Spinal cord (tissue), 10 donors: ENCODE results near the gene AP1S1. TPM values are rescaled to one million over a fixed set of nuclear protein-coding genes. Genes with fewer than 3 reads are reported as not detected.

Source experiments
- DNase-seq, 6 donors: peaks; one replicate each; pipeline versions ENCODE4 v3.0.0 to v3.0.0-alpha.2; 2013 to 2015; ENCODE audit warnings: low spot score in 6 of 6, low read depth in 4 of 6
- H3K27ac ChIP-seq: one replicate; pipeline ENCODE4 v1.5.1; 2013; ENCODE audit warnings: low read depth, low read length, control low read depth
- H3K27me3 ChIP-seq: one replicate; pipeline ENCODE4 v1.6.1; 2013; ENCODE audit warnings: low read length; ENCODE audit not compliant: control insufficient read depth, insufficient read depth
- H3K36me3 ChIP-seq: one replicate; pipeline ENCODE4 v1.6.1; 2013; ENCODE audit warnings: low read length; ENCODE audit not compliant: control insufficient read depth, insufficient read depth
- H3K4me1 ChIP-seq: one replicate; pipeline ENCODE4 v1.6.1; 2013; ENCODE audit warnings: low read length; ENCODE audit not compliant: control insufficient read depth, insufficient read depth
- H3K4me3 ChIP-seq: one replicate; pipeline ENCODE4 v1.5.1; 2013; ENCODE audit warnings: low read depth, low read length, control low read depth
- H3K9me3 ChIP-seq: one replicate; pipeline ENCODE4 v1.6.1; 2013; ENCODE audit warnings: low read length; ENCODE audit not compliant: control insufficient read depth, insufficient read depth
- WGBS: methylation state at CpG from one replicate; pipeline ENCODE4 v1.1.5; 2013; ENCODE audit warnings: missing lambda C conversion rate; ENCODE audit not compliant: insufficient coverage; 5-methylcytosine and 5-hydroxymethylcytosine counted together
- polyA plus RNA-seq, 2 donors: library from polyadenylated mRNA; unstranded; fragments of 120-200 nt; gene quantifications; one replicate each; pipeline ENCODE4 v1.2.1, GENCODE V29; 2013; ENCODE audit not compliant: insufficient read length in 2 of 2
- total RNA-seq, 2 donors: library from RNA; depleted of rRNA in 1 of 2; stranded (reverse); fragments of 120-200 nt in 1 of 2; fragments of >200 nt in 1 of 2; gene quantifications; one replicate each; pipeline versions ENCODE4 v1.2.3 to v1.2.4, GENCODE V29; 2013 to 2014
- donor health status: healthy.

The AP1S1 gene
- total and polyA plus RNA-seq, 4 donors = 49.0 to 96.4 (median 84.3) TPM

GRCh38 chr7:101175664-101176063, 21.4 kb downstream of the AP1S1 start:
- Histone ChIP-seq H3K4me1 (peaks cover 50% of the 10 kb centered on the region), H3K9me3 (no peaks in the 10 kb centered on the region), H3K27ac (no peak overlapping the region), H3K36me3 (peaks cover 25% of the 10 kb centered on the region), H3K4me3 (no peak overlapping the region), H3K27me3 (peaks cover 87% of the 10 kb centered on the region)
- no CpG with 5 or more reads among the region's 3 CpGs for WGBS
- DNase-seq = no peak

GRCh38 chr7:101177644-101178043, 23.4 kb downstream of the AP1S1 start:
- Histone ChIP-seq H3K27me3 (peaks cover 74% of the 10 kb centered on the region), H3K9me3 (no peaks in the 10 kb centered on the region), H3K4me1 (peaks cover 41% of the 10 kb centered on the region), H3K36me3 (peaks cover 19% of the 10 kb centered on the region), H3K27ac (no peak overlapping the region), H3K4me3 (no peak overlapping the region)
- 22% methylated on average over 1 of the region's 2 CpGs for WGBS
- DNase-seq = no peak

DNA sequence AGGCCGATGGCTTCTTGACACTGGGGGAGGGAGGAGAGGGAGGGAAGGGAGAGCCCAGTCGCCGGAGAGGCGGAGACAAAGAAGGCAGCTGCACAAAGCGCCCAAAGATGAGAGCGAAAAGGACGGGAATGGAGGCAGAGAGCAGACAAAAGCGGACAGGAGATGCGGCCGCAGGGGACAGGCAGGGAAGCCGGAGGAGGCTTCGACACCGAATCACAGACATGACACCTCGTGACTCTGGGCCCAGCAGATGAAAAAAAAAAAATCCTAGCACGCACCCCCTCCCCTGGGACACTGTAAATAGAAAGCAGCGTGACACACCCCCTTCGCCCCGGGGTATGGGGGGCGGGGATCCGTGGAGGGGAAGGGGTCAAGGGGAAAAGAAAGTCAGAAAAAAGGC, 24.8 kb downstream of the AP1S1 start:
- Histone ChIP-seq H3K27ac (no peak overlapping the region), H3K4me3 (peak overlapping the region; percentile 27), H3K27me3 (peaks cover 60% of the 10 kb centered on the region), H3K36me3 (peaks cover 5% of the 10 kb centered on the region), H3K4me1 (peaks cover 30% of the 10 kb centered on the region), H3K9me3 (no peaks in the 10 kb centered on the region)
- DNase-seq = peak in 2 of 6 donors; percentile 68 to 86
- WGBS = under 1% methylated on average over 12 of the region's 20 CpGs

DNA sequence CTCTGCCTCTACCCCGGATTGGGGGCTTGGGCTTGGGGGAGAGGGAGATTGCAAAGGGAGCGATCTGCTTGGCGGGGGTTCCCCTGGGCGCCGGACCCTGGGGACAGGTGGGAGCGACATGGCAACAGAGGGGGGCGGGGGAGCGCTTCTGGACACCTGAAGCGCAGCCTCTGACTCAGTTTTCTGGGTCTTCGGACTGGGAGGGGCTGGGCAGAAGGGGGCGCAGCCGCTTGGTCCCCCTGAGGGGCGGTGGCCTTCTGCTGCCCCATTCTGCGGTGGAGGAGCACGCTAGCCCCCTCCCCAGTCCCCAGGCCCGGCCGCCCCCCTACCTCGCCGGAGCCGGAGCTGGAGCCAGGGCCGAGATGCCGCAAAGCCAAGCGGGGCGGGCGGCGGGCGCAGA, 25.4 kb downstream of the AP1S1 start:
- no peaks in the 10 kb centered on the region for H3K9me3 ChIP-seq
- DNase-seq = peak in 1 of 6 donors; percentile 61
- peaks cover 54% of the 10 kb centered on the region for H3K27me3 ChIP-seq
- peak overlapping the region; percentile 35 for H3K4me3 ChIP-seq
- WGBS = 1% methylated on average over 27 of the region's 27 CpGs
- peaks cover 26% of the 10 kb centered on the region for H3K4me1 ChIP-seq
- H3K36me3 ChIP-seq = no peaks in the 10 kb centered on the region
- no peak overlapping the region for H3K27ac ChIP-seq

DNA sequence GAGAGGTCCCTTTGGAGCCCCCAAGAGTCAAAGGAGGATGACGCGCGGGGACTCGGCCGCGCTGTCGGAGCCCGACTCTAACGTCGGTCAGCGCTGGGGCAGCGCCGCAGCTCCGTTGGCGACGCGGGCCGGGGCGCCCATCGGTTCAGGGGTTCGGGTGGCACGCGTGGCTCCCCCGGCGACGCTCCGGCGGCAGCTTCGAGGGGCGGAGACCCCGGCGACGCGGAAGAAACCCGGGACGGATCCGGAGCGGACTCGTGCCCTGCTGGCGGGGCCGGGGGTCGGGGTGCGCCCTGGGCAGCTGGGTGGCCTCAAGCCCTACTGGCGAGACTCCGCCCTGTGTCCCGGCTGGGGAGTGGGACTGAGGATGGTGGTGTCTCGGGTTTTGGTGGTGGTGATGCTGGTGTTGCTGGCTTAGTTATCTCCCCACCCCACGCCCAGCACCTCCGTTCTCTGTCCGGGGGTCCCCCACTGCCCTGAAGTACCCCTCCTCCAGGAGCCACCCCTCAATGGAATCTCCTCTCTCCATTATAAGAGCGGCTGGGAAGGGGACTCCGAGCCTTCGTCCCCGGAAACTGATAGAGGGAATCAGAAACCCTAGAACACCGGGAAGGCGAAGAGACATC, 26.0 kb downstream of the AP1S1 start, which contains the start of gene NAT16:
NAT16 (minus strand) TSS at position 164 of the 626 bp plus-strand sequence. CDS start 5,486 bp downstream, outside the sequence.
- Histone ChIP-seq H3K27ac (no peak within 1 kb of the TSS), H3K9me3 (no peaks in the 10 kb centered on the region), H3K36me3 (no peaks in the 10 kb centered on the region), H3K4me1 (peaks cover 26% of the 10 kb centered on the region), H3K27me3 (peaks cover 48% of the 10 kb centered on the region), H3K4me3 (peak within 1 kb of the TSS; percentile 35)
- peak in 2 of 6 donors; percentile 62 to 79 for DNase-seq
- under 1% methylated on average over 42 of the region's 56 CpGs for WGBS

- H3K27me3 ChIP-seq = peaks cover 9% of the 10 kb centered on the region
- no peak for DNase-seq
- H3K4me1 ChIP-seq = peaks cover 13% of the 10 kb centered on the region
- no peak overlapping the region for H3K4me3 ChIP-seq
- no peaks in the 10 kb centered on the region for H3K36me3 ChIP-seq
- no peak overlapping the region for H3K27ac ChIP-seq
- 63% methylated on average over 4 of the region's 5 CpGs for WGBS
- H3K9me3 ChIP-seq = no peaks in the 10 kb centered on the region
Measured at GRCh38 chr7:101185258-101185839, 31.1 kb downstream of the AP1S1 start.

DNA sequence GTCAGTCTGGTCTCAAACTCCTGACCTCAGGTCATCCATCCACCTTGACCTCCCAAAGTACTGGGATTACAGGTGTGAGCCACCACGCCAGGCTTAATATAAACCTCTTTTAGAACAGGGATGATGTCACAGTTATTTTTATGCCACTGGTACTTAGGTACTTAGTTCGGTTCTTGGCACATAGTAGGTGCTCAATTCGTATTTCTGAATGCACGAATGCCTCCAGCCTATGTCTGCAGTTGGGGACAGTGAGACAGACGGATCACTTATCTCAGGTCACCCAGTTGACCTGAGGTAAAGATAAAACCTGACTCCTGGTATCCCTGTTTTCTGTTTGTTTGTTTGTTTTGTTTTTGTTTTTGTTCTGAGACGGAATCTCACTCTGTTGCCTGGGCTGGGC, 31.9 kb downstream of the AP1S1 start:
- WGBS = 81% methylated on average over 6 of the region's 6 CpGs
- H3K27me3 ChIP-seq = peaks cover 3% of the 10 kb centered on the region
- H3K4me3 ChIP-seq = no peak overlapping the region

DNA sequence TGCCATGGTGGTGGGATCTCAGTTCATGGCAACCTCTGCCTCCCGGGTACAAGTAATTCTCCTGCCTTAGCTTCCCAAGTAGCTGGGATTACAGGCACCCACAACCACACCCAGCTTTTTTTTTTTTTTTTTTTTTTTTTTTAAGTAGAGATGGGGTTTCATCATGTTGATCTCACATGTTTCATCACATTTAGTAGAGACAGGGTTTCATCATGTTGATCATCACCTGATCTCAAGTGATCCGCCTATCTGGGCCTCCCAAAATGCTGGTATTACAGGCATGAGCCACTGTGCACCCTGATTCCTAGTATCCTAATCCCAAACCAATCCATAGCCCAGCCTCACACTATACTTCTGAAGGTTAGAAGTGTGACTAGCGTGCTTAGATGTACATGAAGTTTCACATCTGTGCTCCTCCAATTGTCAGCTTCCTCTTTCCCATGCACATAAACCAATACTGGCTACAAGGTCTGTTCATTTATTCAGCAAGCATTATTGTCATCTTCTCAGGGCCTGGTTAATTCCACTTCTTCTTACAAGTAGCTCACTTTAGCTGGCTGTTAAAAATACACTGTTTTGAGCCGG, 32.7 kb downstream of the AP1S1 start:
- WGBS = 100% methylated on average over 1 of the region's 4 CpGs

More for the DNA sequence above, 31.9 kb downstream of the AP1S1 start:
- H3K36me3 ChIP-seq = no peaks in the 10 kb centered on the region
- peaks cover 6% of the 10 kb centered on the region for H3K4me1 ChIP-seq
- no peak for DNase-seq
- H3K27ac ChIP-seq = no peak overlapping the region
- no peaks in the 10 kb centered on the region for H3K9me3 ChIP-seq

DNA sequence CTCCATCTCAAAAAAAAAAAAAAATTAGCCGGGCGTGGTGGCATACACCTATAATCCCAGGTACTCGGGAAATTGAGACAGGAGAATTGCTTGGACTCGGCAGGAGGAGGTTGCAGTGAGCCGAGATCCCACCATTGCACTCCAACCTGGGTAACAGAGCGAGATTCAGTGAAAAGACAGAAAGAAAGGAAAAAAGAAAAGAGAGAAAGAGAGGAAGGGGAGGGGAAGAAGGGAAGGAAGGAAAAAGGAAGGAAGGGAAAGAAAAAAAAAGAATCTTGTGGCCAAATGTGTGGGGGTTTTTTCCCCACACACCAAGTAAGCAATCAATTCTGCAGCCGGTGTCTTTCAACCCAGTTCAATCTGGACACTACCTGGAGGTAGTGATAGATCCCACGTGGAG, 34.8 kb downstream of the AP1S1 start:
- 60% methylated on average over 2 of the region's 8 CpGs for WGBS
- H3K4me3 ChIP-seq = no peak overlapping the region

More for the DNA sequence above, 32.7 kb downstream of the AP1S1 start:
- H3K36me3 ChIP-seq = no peaks in the 10 kb centered on the region
- no peaks in the 10 kb centered on the region for H3K9me3 ChIP-seq
- no peaks in the 10 kb centered on the region for H3K27me3 ChIP-seq
- no peak overlapping the region for H3K27ac ChIP-seq
- H3K4me3 ChIP-seq = no peak overlapping the region
- DNase-seq = no peak
- peaks cover 6% of the 10 kb centered on the region for H3K4me1 ChIP-seq

More for the DNA sequence above, 34.8 kb downstream of the AP1S1 start:
- no peaks in the 10 kb centered on the region for H3K9me3 ChIP-seq
- no peak overlapping the region for H3K27ac ChIP-seq
- no peak for DNase-seq
- peaks cover 3% of the 10 kb centered on the region for H3K4me1 ChIP-seq
- no peaks in the 10 kb centered on the region for H3K36me3 ChIP-seq
- H3K27me3 ChIP-seq = no peaks in the 10 kb centered on the region
